Ishikawa (cell line): ENCODE measurements around the gene KCNIP3.

ENCODE experiments used
- CREB1 ChIP-seq: IDR thresholded peaks from 2 replicates; pipeline ENCODE4 v1.6.1; 2012; ENCODE audit warnings: low read depth
- TCF12 ChIP-seq: IDR thresholded peaks from 2 replicates; pipeline ENCODE4 v1.6.1; 2012; ENCODE audit warnings: low read depth

DNA sequence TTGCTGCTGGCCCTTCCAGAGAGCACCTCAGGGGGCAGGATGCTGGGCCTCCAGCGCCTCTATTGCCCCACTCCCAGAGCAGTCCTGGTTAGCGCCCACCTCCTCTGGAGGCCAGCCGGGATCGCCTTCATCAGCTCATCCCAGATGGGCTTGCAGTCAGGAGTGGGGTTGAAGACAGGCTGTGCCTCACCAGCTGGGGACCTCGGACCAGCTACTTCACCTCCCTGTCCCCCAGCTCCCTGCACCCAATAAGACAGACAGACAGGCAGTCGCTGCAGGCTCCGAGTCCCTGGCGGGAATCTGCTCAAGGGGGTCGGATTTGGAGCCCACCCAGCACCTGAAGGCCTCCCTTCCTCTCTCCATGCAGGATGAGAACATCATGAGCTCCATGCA lies 86.5 kb downstream of the KCNIP3 start:
- TF ChIP-seq TCF12 (no peak), CREB1 (no peak)
